B cell (primary cell): ENCODE measurements around the gene PALD1.

Experiments
- EZH2 ChIP-seq: IDR thresholded peaks from 2 replicates; pipeline ENCODE4 v1.6.1; 2012; ENCODE audit warnings: borderline replicate concordance, low read depth, mild to moderate bottlenecking, moderate library complexity, low read length; ENCODE audit not compliant: insufficient read depth, poor library complexity, severe bottlenecking
- TF ChIP-seq, protein P1 (sequence below): fragments of 200-600 bp; IDR thresholded peaks from one replicate; pipeline ENCODE4 v1.8.0; 2022; ENCODE audit warnings: antibody characterized with exemption, mild to moderate bottlenecking

DNA sequence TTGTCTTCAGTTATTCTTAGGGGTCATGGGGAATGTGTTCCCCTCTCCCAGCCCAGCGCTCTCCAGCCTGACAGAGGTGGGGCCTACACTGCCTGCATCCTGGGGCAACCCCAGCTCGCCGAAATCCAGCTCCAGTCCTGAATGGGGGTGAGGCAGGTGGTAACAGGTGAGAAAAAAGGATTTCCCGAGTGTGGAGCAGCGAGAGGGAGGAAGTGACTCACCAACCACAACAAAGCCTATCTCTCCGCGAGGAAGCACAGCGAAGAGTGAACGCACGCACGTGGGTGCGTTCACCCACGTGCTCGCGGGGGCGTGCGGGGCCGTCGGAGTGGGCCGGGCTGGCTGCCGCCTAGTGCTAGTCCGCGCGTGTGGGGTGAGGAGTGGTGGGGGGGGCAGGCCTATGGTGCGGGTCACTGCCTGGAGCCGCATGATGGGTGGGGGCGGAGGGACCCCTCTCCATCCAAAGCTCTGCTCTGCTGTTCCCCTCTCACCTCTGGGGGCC, 855 bp upstream of the PALD1 start:
- TF ChIP-seq EZH2, result no peak
- TF ChIP-seq, protein P1, sequence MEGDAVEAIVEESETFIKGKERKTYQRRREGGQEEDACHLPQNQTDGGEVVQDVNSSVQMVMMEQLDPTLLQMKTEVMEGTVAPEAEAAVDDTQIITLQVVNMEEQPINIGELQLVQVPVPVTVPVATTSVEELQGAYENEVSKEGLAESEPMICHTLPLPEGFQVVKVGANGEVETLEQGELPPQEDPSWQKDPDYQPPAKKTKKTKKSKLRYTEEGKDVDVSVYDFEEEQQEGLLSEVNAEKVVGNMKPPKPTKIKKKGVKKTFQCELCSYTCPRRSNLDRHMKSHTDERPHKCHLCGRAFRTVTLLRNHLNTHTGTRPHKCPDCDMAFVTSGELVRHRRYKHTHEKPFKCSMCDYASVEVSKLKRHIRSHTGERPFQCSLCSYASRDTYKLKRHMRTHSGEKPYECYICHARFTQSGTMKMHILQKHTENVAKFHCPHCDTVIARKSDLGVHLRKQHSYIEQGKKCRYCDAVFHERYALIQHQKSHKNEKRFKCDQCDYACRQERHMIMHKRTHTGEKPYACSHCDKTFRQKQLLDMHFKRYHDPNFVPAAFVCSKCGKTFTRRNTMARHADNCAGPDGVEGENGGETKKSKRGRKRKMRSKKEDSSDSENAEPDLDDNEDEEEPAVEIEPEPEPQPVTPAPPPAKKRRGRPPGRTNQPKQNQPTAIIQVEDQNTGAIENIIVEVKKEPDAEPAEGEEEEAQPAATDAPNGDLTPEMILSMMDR, result no peak
